Upper lobe of left lung (tissue), 6 donors: Measurements from ENCODE around the gene TCHHL1. TPM values are rescaled to one million over a fixed set of nuclear protein-coding genes. Genes with fewer than 3 reads are reported as not detected.

Experiments used
- ATAC-seq, 2 donors: fragments of 200-7000 bp; cut with Tn5 transposase; one replicate each; pipeline ENCODE4 v1.9.1; 2022; ENCODE audit warnings: mild to moderate bottlenecking in 2 of 2, moderate library complexity in 2 of 2; ENCODE audit not compliant: low FRiP score in 2 of 2
- DNase-seq, 2 donors: peaks; one replicate each; pipeline ENCODE4 v3.0.0-alpha.2; 2019 to 2020
- H3K27ac ChIP-seq, 4 donors: fragments of 200-600 bp; sonication (generic); one replicate each; pipeline ENCODE4 v1.5.1; 2016 to 2019
- H3K27me3 ChIP-seq, 4 donors: fragments of 200-600 bp; sonication (generic); one replicate each; pipeline ENCODE4 v1.5.1; 2017 to 2019
- H3K36me3 ChIP-seq, 4 donors: fragments of 200-600 bp; sonication (generic); one replicate each; pipeline ENCODE4 v1.5.1; 2016 to 2019
- H3K4me1 ChIP-seq, 4 donors: fragments of 200-600 bp; sonication (generic); one replicate each; pipeline ENCODE4 v1.5.1; 2018 to 2019
- H3K4me3 ChIP-seq, 4 donors: fragments of 200-600 bp; sonication (generic); one replicate each; pipeline ENCODE4 v1.5.1; 2017 to 2019; ENCODE audit warnings: mild to moderate bottlenecking in 2 of 4, moderate library complexity in 1 of 4
- H3K9me3 ChIP-seq, 4 donors: fragments of 200-600 bp; sonication (generic); one replicate each; pipeline ENCODE4 v1.5.1; 2018 to 2019
- CTCF ChIP-seq, 6 experiments: fragments of 450-650 bp in 4 of 6; fragments of 200-600 bp in 2 of 6; sonication (generic) in 2 of 6; IDR thresholded peaks; one replicate each; pipeline ENCODE4 v1.5.1; 2016 to 2019; ENCODE audit warnings: antibody characterized with exemption in 6 of 6
- EP300 ChIP-seq, 4 donors: sonication (generic); formaldehyde crosslinking; IDR thresholded peaks; one replicate each; pipeline ENCODE4 v1.5.1; 2017; ENCODE audit warnings: antibody characterized with exemption in 4 of 4, control low read depth in 2 of 4
- POLR2A ChIP-seq, 4 donors: fragments of 450-650 bp; IDR thresholded peaks; one replicate each; pipeline ENCODE4 v1.5.1; 2016 to 2017; ENCODE audit warnings: antibody characterized with exemption in 4 of 4, mild to moderate bottlenecking in 2 of 4
- POLR2AphosphoS5 ChIP-seq, 2 donors: sonication (generic); formaldehyde crosslinking; IDR thresholded peaks; one replicate each; pipeline ENCODE4 v1.5.1; 2017; ENCODE audit warnings: antibody characterized with exemption in 2 of 2
- WGBS, 2 donors: methylation state at CpG; one replicate each; pipeline ENCODE4 v1.1.5; 2017 to 2018; 5-methylcytosine and 5-hydroxymethylcytosine counted together
- total RNA-seq, 6 donors: library from RNA; depleted of rRNA in 4 of 6; stranded (reverse); fragments of >200 nt in 4 of 6; gene quantifications; one replicate each; pipeline versions ENCODE4 v1.1.0 to v1.2.1, GENCODE V29; 2016 to 2021
- donor health status: DM: no; HTN: no; CAD: no; lungs with moderate emphysema.
- donor health status: DM: no; HTN: yes; CAD: no; lungs with severe emphysema.

Gene TCHHL1
- total RNA-seq, 6 donors from 2014 or later: not detected

- 2 to 4% methylated on average over 42 to 44 of the region's 44 CpGs for WGBS, 2 donors
- ATAC-seq: peak in 1 of 2 donors; percentile 4
These were observed 22.7 kb upstream of the TCHHL1 start for GRCh38 chr1:152111515-152111968.

GRCh38 chr1:152110860-152111514 is 22.1 kb upstream of the TCHHL1 start:
- H3K4me1 ChIP-seq: peaks cover 36 to 52% (median 45%) of the 10 kb centered on the region in 4 donors
- H3K9me3 ChIP-seq: peaks cover 3 to 18% (median 13%) of the 10 kb centered on the region in 4 donors
- peak overlapping the region; percentile 13 to 51 (median 42) for H3K4me3 ChIP-seq
- peaks cover 0 to 64% (median 32%) of the 10 kb centered on the region in 4 donors for H3K27me3 ChIP-seq
- DNase-seq (peak in 1 of 2 donors; percentile 80), ATAC-seq (peak; percentile 30 to 60)
- H3K36me3 ChIP-seq: no peaks in the 10 kb centered on the region
- H3K27ac ChIP-seq: no peak overlapping the region
- TF ChIP-seq POLR2A (IDR thresholded peaks at IDR 0.05) (no peak), CTCF (IDR thresholded peaks at IDR 0.05) (no peak), POLR2AphosphoS5 (IDR thresholded peaks at IDR 0.05) (no peak), EP300 (IDR thresholded peaks at IDR 0.05) (no peak)
- WGBS, 2 donors: 2 to 4% methylated on average over 59 to 60 of the region's 60 CpGs

More at GRCh38 chr1:152111515-152111968, 22.7 kb upstream of the TCHHL1 start:
- H3K27me3 ChIP-seq: peaks cover 0 to 64% (median 32%) of the 10 kb centered on the region in 4 donors
- peak overlapping the region in 3 of 4 donors; percentile 37 to 51 (median 46) for H3K4me3 ChIP-seq
- TF ChIP-seq POLR2AphosphoS5 (IDR thresholded peaks at IDR 0.05) (no peak), EP300 (IDR thresholded peaks at IDR 0.05) (no peak), POLR2A (IDR thresholded peaks at IDR 0.05) (no peak), CTCF (IDR thresholded peaks at IDR 0.05) (no peak)
- peak in 1 of 2 donors; percentile 77 for DNase-seq
- H3K4me1 ChIP-seq: peaks cover 36 to 52% (median 45%) of the 10 kb centered on the region in 4 donors
- no peaks in the 10 kb centered on the region for H3K36me3 ChIP-seq
- no peak overlapping the region for H3K27ac ChIP-seq
- H3K9me3 ChIP-seq: peaks cover 3 to 18% (median 13%) of the 10 kb centered on the region in 4 donors

- peaks cover 3 to 18% (median 13%) of the 10 kb centered on the region in 4 donors for H3K9me3 ChIP-seq
- no peaks in the 10 kb centered on the region for H3K36me3 ChIP-seq
- H3K4me1 ChIP-seq: peaks cover 36 to 52% (median 45%) of the 10 kb centered on the region in 4 donors
- peak in 1 of 2 donors; percentile 50 for ATAC-seq
- TF ChIP-seq POLR2AphosphoS5 (IDR thresholded peaks at IDR 0.05): no peak
- TF ChIP-seq CTCF (IDR thresholded peaks at IDR 0.05): no peak
- TF ChIP-seq EP300 (IDR thresholded peaks at IDR 0.05): no peak
- no peak for TF ChIP-seq POLR2A (IDR thresholded peaks at IDR 0.05)
- H3K27ac ChIP-seq: no peak overlapping the region
- peaks cover 0 to 64% (median 32%) of the 10 kb centered on the region in 4 donors for H3K27me3 ChIP-seq
- 2 to 7% methylated on average over 29 to 31 of the region's 31 CpGs for WGBS, 2 donors
- H3K4me3 ChIP-seq: peak overlapping the region; percentile 13 to 51 (median 42)
- DNase-seq: peak in 1 of 2 donors; percentile 88
These were observed 21.5 kb upstream of the TCHHL1 start for GRCh38 chr1:152110365-152110859.

GRCh38 chr1:152109998-152110294 is 21.1 kb upstream of the TCHHL1 start:
- H3K27me3 ChIP-seq: peaks cover 0 to 64% (median 30%) of the 10 kb centered on the region in 4 donors
- peaks cover 3 to 18% (median 13%) of the 10 kb centered on the region in 4 donors for H3K9me3 ChIP-seq
- H3K4me1 ChIP-seq: peaks cover 36 to 52% (median 45%) of the 10 kb centered on the region in 4 donors
- H3K27ac ChIP-seq: no peak overlapping the region
- ATAC-seq (no peak), DNase-seq (no peak)
- H3K36me3 ChIP-seq: no peaks in the 10 kb centered on the region
- no peak for TF ChIP-seq POLR2A (IDR thresholded peaks at IDR 0.05)
- no peak for TF ChIP-seq POLR2AphosphoS5 (IDR thresholded peaks at IDR 0.05)
- no peak for TF ChIP-seq CTCF (IDR thresholded peaks at IDR 0.05)
- TF ChIP-seq EP300 (IDR thresholded peaks at IDR 0.05): no peak
- peak overlapping the region in 3 of 4 donors; percentile 37 to 51 (median 46) for H3K4me3 ChIP-seq
- WGBS, 2 donors: 7 to 9% methylated on average over 15 of the region's 15 CpGs
